VCaP (cell line): ENCODE results near the gene ZMIZ1.

Experiments used
- H3K27ac ChIP-seq: fragments of 450-650 bp; 2 replicates; pipeline ENCODE4 v1.5.1; 2017
- TF ChIP-seq, protein P1 (sequence below): fragments of 450-650 bp; conservative IDR thresholded peaks from 2 replicates; pipeline ENCODE4 v1.5.1; 2017; ENCODE audit warnings: mild to moderate bottlenecking, moderate library complexity

Gene ZMIZ1

DNA sequence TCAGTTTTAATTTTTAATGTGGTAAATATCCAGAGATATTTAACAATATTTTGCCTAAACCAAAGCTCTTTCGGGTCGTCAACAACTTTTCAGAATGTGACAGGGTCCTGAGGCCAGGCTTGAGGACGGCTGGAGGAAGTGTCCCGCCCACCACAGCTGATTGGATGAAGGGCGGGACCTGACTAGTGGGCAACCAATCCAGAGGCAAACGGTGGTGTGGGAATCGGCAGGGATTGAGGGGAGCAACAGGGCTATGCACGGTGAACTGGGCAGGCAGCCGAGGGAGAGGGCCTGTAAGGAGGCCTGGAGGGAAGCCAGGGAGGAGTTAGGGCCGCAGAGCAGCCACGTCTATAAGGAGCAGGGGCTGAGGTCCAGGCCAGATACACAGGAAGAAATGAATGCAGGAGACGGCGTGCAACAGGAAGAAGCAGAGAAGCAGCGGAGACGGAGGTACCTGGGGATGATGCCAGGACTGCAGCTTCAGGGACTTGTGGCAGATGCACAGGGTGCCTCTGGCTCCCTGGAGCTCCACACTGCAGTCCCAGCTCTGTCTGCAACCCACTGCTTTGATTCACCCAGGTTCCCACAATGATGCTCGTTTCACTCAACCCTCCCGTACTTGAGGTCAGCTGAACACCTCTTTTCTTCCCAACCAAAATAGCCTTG is 46.1 kb upstream of the ZMIZ1 start:
- TF ChIP-seq, protein P1, sequence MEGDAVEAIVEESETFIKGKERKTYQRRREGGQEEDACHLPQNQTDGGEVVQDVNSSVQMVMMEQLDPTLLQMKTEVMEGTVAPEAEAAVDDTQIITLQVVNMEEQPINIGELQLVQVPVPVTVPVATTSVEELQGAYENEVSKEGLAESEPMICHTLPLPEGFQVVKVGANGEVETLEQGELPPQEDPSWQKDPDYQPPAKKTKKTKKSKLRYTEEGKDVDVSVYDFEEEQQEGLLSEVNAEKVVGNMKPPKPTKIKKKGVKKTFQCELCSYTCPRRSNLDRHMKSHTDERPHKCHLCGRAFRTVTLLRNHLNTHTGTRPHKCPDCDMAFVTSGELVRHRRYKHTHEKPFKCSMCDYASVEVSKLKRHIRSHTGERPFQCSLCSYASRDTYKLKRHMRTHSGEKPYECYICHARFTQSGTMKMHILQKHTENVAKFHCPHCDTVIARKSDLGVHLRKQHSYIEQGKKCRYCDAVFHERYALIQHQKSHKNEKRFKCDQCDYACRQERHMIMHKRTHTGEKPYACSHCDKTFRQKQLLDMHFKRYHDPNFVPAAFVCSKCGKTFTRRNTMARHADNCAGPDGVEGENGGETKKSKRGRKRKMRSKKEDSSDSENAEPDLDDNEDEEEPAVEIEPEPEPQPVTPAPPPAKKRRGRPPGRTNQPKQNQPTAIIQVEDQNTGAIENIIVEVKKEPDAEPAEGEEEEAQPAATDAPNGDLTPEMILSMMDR: no peak
- H3K27ac ChIP-seq: no peak overlapping the region

DNA sequence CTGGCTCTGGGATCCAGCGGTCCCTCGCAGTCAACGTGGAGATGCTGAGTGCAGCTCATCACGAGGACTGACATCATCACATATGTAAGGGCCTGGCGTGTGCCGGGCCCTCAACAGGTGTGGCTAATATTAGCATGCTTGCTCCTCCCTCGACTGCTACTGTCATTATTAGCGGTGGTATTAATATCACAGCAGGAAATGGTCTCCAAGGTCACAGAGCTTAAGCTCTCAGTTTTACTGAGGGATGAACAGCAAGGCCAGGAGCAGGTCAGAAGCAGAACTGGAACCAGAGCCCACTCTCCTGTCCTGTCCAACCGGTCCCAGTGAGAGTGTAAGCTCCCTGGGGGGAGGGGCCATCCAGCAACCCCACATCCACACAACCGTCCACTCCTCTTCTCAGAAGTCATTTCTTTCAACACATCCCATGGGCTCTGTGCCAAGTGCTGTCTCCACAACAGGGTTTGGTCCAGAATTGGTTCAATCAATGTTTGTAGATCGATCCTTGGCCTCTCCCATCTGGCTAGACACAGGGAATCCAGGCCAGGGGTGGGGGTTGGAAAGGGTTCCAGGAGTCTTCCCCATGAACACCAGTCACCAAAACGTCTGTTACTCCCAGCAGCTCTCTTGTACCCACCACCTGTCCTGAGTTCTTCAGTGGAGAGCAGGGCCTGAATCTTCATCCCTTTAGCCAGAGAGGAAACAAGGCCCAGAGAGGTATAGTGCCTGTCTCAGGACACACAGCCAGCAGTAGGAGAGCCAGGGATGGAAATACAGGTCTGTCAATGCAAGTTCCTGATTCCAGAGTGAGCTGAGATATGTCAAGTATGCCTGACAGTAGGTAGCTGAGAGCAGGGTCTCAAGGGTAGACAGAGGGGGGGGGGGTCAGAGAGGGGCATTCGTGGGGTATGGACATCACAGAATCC is 45.3 kb upstream of the ZMIZ1 start:
- TF ChIP-seq, protein P1: no peak
- no peak overlapping the region for H3K27ac ChIP-seq

DNA sequence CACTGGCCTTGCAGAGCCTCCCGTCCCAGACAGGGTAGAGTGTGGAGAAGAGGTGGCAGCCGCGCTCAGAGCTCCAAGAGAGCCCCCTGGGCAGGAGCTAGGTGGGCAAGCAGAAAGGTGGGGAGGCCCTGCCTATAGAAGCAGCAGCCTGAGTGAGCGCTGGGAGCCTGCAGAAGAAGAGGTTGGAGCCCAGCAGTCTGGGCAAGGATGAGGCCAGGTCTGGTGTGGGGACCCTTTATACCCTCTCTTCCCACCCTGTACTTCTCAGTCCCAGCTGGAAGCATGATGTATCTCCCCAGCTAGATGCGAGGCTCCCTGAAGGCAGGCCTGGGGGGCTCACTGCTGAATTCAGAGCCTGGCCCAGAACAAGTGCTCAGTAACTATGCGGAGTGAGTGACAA is 44.5 kb upstream of the ZMIZ1 start:
- H3K27ac ChIP-seq: no peak overlapping the region
- TF ChIP-seq, protein P1: no peak

DNA sequence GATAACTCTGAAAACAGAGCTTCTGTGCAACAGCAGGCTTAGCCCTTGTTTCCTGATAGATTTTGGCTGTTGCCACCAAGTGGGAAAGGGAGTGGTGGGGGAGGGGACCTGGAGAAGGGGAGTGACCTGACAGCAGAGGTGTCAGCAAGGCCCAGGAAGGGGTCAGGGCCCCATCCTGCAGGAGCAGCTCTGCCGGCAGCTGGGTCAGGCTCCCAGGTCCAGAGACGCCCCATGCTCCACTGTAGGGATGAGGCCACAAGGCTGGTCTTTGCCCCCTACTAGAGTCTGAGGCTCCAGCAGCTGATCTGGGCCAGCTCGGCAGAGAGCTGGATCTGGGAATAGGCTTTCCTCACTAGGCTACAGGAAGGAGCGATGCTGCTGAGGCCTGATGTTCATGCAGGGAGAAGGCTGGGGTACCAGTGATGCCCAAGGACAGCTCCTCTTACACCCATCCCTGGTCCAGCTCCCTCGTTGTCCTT is 44.0 kb upstream of the ZMIZ1 start:
- H3K27ac ChIP-seq: no peak overlapping the region
- TF ChIP-seq, protein P1: no peak

DNA sequence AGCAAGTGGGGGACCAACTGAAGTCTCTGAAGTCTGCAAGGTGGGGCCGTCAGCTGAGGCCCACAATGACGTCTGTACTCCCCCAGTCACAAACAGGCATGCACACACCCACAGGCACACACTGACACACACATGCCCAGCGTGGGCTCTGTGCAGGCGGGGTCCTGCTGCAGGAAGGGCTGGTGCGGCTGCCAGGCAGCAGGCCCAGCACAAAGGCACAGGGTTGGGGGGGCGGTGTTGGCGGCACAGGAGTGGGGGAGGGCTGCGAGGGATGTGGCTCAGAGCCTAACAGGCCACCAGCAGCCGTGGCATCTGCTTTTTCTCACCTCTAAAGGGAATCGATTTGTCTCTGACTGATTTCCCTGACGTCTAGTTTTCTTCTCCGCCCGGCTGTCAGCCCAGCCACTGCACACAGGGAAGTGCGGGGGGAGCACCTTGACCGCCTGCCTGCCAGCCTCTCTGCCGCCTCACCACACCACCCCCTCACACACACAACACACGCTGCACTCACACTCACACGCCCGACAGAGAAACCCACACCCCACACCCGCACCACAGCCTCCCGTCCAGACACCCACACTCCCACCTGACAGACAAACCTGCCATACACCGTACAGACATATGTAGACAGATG is 43.5 kb upstream of the ZMIZ1 start:
- TF ChIP-seq, protein P1: no peak
- H3K27ac ChIP-seq: no peak overlapping the region

DNA sequence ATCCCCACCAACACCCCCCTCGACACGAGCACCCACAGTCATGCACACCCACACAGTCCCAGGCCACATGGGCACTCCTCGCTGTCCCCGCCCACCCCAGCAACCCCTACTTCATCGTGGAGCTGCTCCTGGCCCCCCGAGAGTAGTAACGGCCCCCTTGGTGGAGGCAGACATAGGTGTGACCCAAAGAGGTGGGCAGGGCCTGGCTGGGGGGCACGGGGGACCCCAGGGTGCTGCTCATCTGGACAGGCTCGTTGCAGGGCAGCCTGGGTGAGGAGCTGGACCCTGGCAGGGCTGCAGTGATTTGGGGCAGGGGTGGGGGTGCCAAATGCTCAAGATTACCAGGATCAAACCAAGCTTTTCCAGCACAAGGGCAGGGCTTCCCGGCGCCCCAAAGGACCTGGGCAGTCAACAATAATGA is 42.4 kb upstream of the ZMIZ1 start:
- no peak overlapping the region for H3K27ac ChIP-seq
- TF ChIP-seq, protein P1: no peak

DNA sequence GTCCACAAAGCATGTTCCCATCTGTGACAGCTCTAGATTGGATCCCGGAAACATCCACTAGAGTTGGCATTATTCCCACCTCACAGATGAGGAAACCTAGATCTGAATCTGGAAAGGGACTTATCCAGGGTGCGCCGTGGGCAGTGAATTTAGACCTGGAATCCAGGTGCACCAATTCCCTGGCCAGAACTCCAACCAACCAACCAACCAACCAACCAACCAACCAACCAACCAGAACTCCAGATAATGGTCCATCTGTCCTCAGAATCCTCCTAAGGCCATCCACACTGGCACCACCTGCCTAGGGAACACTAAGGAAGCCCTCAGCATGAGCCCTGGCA is 42.0 kb upstream of the ZMIZ1 start:
- no peak overlapping the region for H3K27ac ChIP-seq
- TF ChIP-seq, protein P1: no peak
